ENCODE data around the gene HAS3. TPM values are rescaled to one million over a fixed set of nuclear protein-coding genes. Genes with fewer than 3 reads are reported as not detected.

HAS3 gene
- total RNA-seq, 1 experiment from 2014 or later, result 66.9 TPM

- H3K27ac Mint-ChIP-seq, result peak overlapping the region; percentile 98
- TF ChIP-seq ZNF671 (CRISPR knock-in tag; IDR thresholded peaks at IDR 0.05) (no peak), ZNF232 (CRISPR knock-in tag; IDR thresholded peaks at IDR 0.05) (0 out of 2 replicates have a peak, but pooled peaks have one; percentile 23), GTF2I (CRISPR knock-in tag; conservative IDR thresholded peaks at IDR 0.05) (0 out of 2 replicates have a peak, but pooled peaks have one; percentile 25), MLX (CRISPR knock-in tag; IDR thresholded peaks at IDR 0.05) (no peak), CBFB (CRISPR knock-in tag; IDR thresholded peaks at IDR 0.05; ENCODE audit: low read depth) (no peak), EMX1 (CRISPR knock-in tag; IDR thresholded peaks at IDR 0.05) (peak; percentile 61; the same call in 1 of the 2 replicates), GABPB1 (CRISPR knock-in tag; IDR thresholded peaks at IDR 0.05) (no peak), FOXP1 (CRISPR knock-in tag; IDR thresholded peaks at IDR 0.05; ENCODE audit: borderline replicate concordance) (no peak), TP53 (CRISPR knock-in tag; IDR thresholded peaks at IDR 0.05) (0 out of 2 replicates have a peak, but pooled peaks have one; percentile 2), OVOL2 (CRISPR knock-in tag; IDR thresholded peaks at IDR 0.05; ENCODE audit: borderline replicate concordance) (0 out of 2 replicates have a peak, but pooled peaks have one; percentile 37), SMAD3 (CRISPR knock-in tag; IDR thresholded peaks at IDR 0.05; ENCODE audit: borderline replicate concordance) (0 out of 2 replicates have a peak, but pooled peaks have one; percentile 6), ZMAT4 (CRISPR knock-in tag; IDR thresholded peaks at IDR 0.05) (peak; percentile 61; the same call in 1 of the 2 replicates), ZNF532 (CRISPR knock-in tag; IDR thresholded peaks at IDR 0.05; ENCODE audit: borderline replicate concordance) (0 out of 2 replicates have a peak, but pooled peaks have one; percentile 50), ZNF416 (CRISPR knock-in tag; IDR thresholded peaks at IDR 0.05) (peak; percentile 53; the same call in 1 of the 2 replicates), USF1 (CRISPR knock-in tag; IDR thresholded peaks at IDR 0.05) (peak; percentile 24; the same call in 1 of the 2 replicates), ERG (CRISPR knock-in tag; IDR thresholded peaks at IDR 0.05) (peak; percentile 60; the same call in 1 of the 2 replicates), ELF4 (CRISPR knock-in tag; IDR thresholded peaks at IDR 0.05; ENCODE audit: low read depth) (no peak), RORB (CRISPR knock-in tag; IDR thresholded peaks at IDR 0.05) (0 out of 2 replicates have a peak, but pooled peaks have one; percentile 44), PRRX2 (CRISPR knock-in tag; IDR thresholded peaks at IDR 0.05) (peak; percentile 58; the same call in 1 of the 2 replicates)
- H3K4me3 Mint-ChIP-seq, result peak overlapping the region; percentile 97
- CTCF ChIA-PET, result interaction anchor here (0.6 to 1.3 kb wide), 6 partner anchors 18 to 603 kb away, joined by 3 to 7 read pairs (median 4); no protein-coding TSS in a partner anchor
- H3K9me3 Mint-ChIP-seq, result no peaks in the 10 kb centered on the region
- POLR2A ChIA-PET, result interaction anchor here (0.6 to 1.5 kb wide), 3 partner anchors 15 to 56 kb away, joined by 3 to 6 read pairs (median 5); partner anchors contain the start of gene HAS3
- peaks cover 30% of the 10 kb centered on the region for H3K36me3 Mint-ChIP-seq
- H3K4me1 Mint-ChIP-seq, result peaks cover 40% of the 10 kb centered on the region
- ATAC-seq (peak; percentile 73), DNase-seq (ENCODE audit: low spot score) (peak; percentile 84)
- no peaks in the 10 kb centered on the region for H3K27me3 Mint-ChIP-seq (ENCODE audit: low read depth)
Measured at GRCh38 chr16:69131839-69132423, 26.5 kb downstream of the HAS3 start.
